Sigmoid colon (tissue), 7 donors: ENCODE measurements around the gene LHPP. TPM values are rescaled to one million over a fixed set of nuclear protein-coding genes. Genes with fewer than 3 reads are reported as not detected.

Experiments used
- DNase-seq: peaks from one replicate; pipeline ENCODE4 v3.0.0-alpha.2; 2019
- H3K27ac ChIP-seq, 4 donors: fragments of 200-600 bp; sonication (generic); one replicate each; pipeline ENCODE4 v1.5.1; 2016 to 2019; ENCODE audit warnings: mild to moderate bottlenecking in 1 of 4
- H3K27me3 ChIP-seq, 3 donors: fragments of 200-600 bp; sonication (generic); one replicate each; pipeline ENCODE4 v1.5.1; 2019; ENCODE audit warnings: mild to moderate bottlenecking in 1 of 3
- H3K36me3 ChIP-seq, 4 donors: fragments of 200-600 bp; sonication (generic); one replicate each; pipeline ENCODE4 v1.5.1; 2016 to 2019
- H3K4me1 ChIP-seq, 4 donors: fragments of 200-600 bp; sonication (generic); one replicate each; pipeline ENCODE4 v1.5.1; 2017 to 2019
- H3K4me3 ChIP-seq, 4 donors: fragments of 200-600 bp; sonication (generic); one replicate each; pipeline ENCODE4 v1.5.1; 2017 to 2019; ENCODE audit warnings: mild to moderate bottlenecking in 2 of 4, moderate library complexity in 1 of 4
- H3K9me3 ChIP-seq, 4 donors: fragments of 200-600 bp in 3 of 4; sonication (generic) in 3 of 4; one replicate each; pipeline versions ENCODE4 v1.5.1 to v1.6.1; 2013 to 2019
- EP300 ChIP-seq, 4 donors: sonication (generic); formaldehyde crosslinking; IDR thresholded peaks; one replicate each; pipeline ENCODE4 v1.6.1; 2017; ENCODE audit warnings: antibody characterized with exemption in 4 of 4
- POLR2A ChIP-seq, 2 donors: fragments of 450-650 bp; IDR thresholded peaks; one replicate each; pipeline ENCODE4 v1.6.1; 2016; ENCODE audit warnings: antibody characterized with exemption in 2 of 2, mild to moderate bottlenecking in 2 of 2, moderate library complexity in 2 of 2
- POLR2AphosphoS5 ChIP-seq, 4 donors: sonication (generic); formaldehyde crosslinking; IDR thresholded peaks; one replicate each; pipeline ENCODE4 v1.6.1; 2017; ENCODE audit warnings: antibody characterized with exemption in 4 of 4
- whole genome bisulfite sequencing, 2 donors: extraction: QIAGEN DNeasy Blood & Tissue Kit; methylation state at CpG; one replicate each; pipeline ENCODE4 v1.1.7; 2013; 5-methylcytosine and 5-hydroxymethylcytosine counted together
- intact Hi-C: fragments of 100-400 bp; cut with DNase I; formaldehyde crosslinking; loops from one replicate; pipeline ENCODE4 v1.15.1; 2023
- polyA plus RNA-seq, 3 donors: library from polyadenylated mRNA; stranded (reverse); fragments of 200-250 nt; gene quantifications; one replicate each; pipeline ENCODE4 v1.2.3, GENCODE V29; 2013
- total RNA-seq, 4 donors: library from RNA; depleted of rRNA; stranded (reverse); fragments of >200 nt; gene quantifications; one replicate each; pipeline ENCODE4 v1.1.0, GENCODE V29; 2016
- TF ChIP-seq, protein P1 (sequence below), 4 experiments: fragments of 450-650 bp in 3 of 4; fragments of 200-600 bp in 1 of 4; IDR thresholded peaks; one replicate each; pipeline ENCODE4 v1.5.1; 2016 to 2019; ENCODE audit warnings: antibody characterized with exemption in 4 of 4, mild to moderate bottlenecking in 3 of 4, moderate library complexity in 2 of 4
- donor health status: healthy with polysubstance abuse.
- donor health status: Bipolar disorder and iron deficiency.
- donor health status: healthy.

LHPP gene
- total and polyA plus RNA-seq, 7 donors, result 17.1 to 35.7 (median 20.6) TPM

DNA sequence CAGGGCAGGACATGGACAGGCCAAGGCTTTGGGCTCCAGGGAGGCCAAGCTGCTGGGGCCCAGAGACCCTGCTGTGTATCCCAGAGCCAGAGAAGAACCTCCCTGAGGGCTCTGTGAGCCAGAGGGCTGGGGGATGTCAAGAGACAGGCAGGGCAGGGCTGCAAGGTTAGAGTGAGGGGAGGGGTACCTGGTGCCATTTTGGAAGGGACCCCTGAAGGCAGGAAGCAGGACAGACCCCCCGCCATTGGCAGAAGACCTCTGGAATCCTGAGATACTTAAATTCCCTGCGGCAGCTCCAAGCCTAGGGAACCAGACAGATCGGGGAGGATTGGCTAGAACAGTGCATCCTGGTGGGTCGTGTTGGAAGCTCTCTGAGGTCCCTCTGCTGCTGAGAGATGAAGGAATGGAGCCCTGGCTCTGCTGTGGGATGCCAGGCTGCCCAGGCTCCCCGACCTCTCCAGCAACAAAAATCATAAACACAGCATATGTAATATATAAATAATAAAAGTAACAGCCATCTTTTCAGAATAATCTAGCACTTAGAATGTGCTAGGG is 75.0 kb downstream of the LHPP start:
- Histone ChIP-seq H3K9me3 (no peaks in the 10 kb centered on the region), H3K27ac (no peak overlapping the region), H3K36me3 (no peaks in the 10 kb centered on the region), H3K4me3 (no peak overlapping the region), H3K27me3 (no peaks in the 10 kb centered on the region), H3K4me1 (peaks cover 0 to 8% (median 6%) of the 10 kb centered on the region in 4 donors)
- TF ChIP-seq POLR2A (IDR thresholded peaks at IDR 0.05), result no peak
- TF ChIP-seq, protein P1, sequence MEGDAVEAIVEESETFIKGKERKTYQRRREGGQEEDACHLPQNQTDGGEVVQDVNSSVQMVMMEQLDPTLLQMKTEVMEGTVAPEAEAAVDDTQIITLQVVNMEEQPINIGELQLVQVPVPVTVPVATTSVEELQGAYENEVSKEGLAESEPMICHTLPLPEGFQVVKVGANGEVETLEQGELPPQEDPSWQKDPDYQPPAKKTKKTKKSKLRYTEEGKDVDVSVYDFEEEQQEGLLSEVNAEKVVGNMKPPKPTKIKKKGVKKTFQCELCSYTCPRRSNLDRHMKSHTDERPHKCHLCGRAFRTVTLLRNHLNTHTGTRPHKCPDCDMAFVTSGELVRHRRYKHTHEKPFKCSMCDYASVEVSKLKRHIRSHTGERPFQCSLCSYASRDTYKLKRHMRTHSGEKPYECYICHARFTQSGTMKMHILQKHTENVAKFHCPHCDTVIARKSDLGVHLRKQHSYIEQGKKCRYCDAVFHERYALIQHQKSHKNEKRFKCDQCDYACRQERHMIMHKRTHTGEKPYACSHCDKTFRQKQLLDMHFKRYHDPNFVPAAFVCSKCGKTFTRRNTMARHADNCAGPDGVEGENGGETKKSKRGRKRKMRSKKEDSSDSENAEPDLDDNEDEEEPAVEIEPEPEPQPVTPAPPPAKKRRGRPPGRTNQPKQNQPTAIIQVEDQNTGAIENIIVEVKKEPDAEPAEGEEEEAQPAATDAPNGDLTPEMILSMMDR (IDR thresholded peaks at IDR 0.05), result no peak
- no peak for TF ChIP-seq EP300 (IDR thresholded peaks at IDR 0.05)
- TF ChIP-seq POLR2AphosphoS5 (IDR thresholded peaks at IDR 0.05), result no peak
- no peak for DNase-seq
- intact Hi-C loops, result no loop called here
- 83 to 84% methylated on average over 5 of the region's 5 CpGs for WGBS, 2 donors

DNA sequence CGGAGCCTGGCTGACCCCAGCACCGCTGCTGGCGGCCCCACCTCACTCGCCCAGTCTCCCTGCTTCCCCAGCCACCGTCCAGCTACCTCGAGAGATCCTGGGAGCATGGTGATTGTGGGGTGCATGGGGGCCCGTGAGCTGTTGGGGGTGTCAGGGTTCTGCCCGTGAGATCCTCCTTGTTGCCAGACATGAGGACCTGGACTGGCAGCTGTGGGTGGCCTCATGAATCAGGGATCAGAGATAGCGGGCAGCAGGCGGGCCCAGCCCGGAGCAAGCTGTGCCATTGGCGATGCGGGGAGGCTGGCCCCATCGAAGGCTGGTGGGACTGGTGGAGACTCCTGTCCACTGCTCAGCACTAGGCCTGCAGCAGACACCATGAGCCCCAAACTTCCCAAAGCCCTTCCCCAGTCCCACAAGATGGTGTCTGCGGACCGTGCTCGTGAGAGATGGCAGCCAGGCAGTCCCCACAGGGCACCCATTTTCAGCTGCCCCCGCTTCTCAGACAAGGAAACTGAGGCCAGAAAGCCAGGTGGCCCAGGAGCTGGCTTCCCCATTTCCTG is 75.6 kb downstream of the LHPP start:
- Histone ChIP-seq H3K27ac (no peak overlapping the region), H3K4me1 (peaks cover 0 to 8% (median 6%) of the 10 kb centered on the region in 4 donors)

DNA sequence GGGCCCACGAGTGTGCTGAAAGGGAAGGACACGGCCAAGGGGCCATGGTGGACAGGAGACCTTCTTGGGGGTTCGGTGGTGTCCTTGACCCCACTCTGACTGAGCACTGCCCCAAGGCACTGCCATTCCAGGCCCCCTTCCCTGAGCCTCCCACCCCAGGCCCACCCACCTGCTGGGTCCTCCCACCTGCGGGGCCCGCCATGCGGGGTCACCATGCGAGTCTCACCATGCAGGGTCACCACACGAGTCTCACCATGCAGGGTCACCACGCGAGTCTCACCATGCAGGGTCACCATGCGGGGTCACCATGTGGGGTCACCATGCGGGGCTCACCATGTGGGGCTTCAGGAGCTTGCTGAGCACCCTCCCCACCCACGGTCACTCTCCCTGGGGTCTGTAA is 76.3 kb downstream of the LHPP start:
- intact Hi-C loops, result no loop called here

More for the DNA sequence above, 75.6 kb downstream of the LHPP start:
- WGBS, 2 donors, result 88 to 94% methylated on average over 18 of the region's 18 CpGs
- H3K4me3 ChIP-seq, result no peak overlapping the region
- H3K36me3 ChIP-seq, result no peaks in the 10 kb centered on the region
- intact Hi-C loops, result no loop called here
- H3K27me3 ChIP-seq, result no peaks in the 10 kb centered on the region
- no peak for DNase-seq
- TF ChIP-seq POLR2AphosphoS5 (IDR thresholded peaks at IDR 0.05) (no peak), POLR2A (IDR thresholded peaks at IDR 0.05) (no peak), EP300 (IDR thresholded peaks at IDR 0.05) (no peak)
- TF ChIP-seq, protein P1 (IDR thresholded peaks at IDR 0.05), result no peak
- no peaks in the 10 kb centered on the region for H3K9me3 ChIP-seq

DNA sequence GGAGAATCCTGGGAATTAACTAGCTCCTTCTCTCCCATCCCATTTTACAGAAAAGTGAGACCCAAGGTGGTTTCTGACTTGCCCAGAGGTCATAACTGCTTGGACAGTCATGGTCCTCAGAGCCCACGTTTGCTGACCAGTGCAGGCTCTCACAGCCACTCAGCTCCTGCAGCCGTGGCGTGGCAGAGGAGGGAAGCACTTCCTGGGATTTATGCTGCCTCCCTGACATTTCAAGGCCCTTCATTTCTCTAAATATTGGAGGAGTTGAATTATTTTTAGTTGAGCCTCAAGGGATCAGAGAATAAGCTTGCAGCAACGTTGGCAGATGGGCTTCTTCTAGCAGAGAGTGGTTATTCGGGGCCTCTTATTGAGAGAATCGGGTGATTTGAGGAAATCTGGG is 77.1 kb downstream of the LHPP start:
- DNase-seq, result no peak
- intact Hi-C loops, result no loop called here
- Histone ChIP-seq H3K27me3 (no peaks in the 10 kb centered on the region), H3K4me3 (no peak overlapping the region), H3K36me3 (no peaks in the 10 kb centered on the region), H3K9me3 (no peaks in the 10 kb centered on the region), H3K27ac (no peak overlapping the region), H3K4me1 (peaks cover 0 to 8% (median 6%) of the 10 kb centered on the region in 4 donors)
- TF ChIP-seq, protein P1 (IDR thresholded peaks at IDR 0.05), result no peak
- TF ChIP-seq POLR2A (IDR thresholded peaks at IDR 0.05) (no peak), POLR2AphosphoS5 (IDR thresholded peaks at IDR 0.05) (no peak), EP300 (IDR thresholded peaks at IDR 0.05) (no peak)
- WGBS, 2 donors, result 73 to 88% methylated on average over 6 of the region's 6 CpGs

More for the DNA sequence above, 76.3 kb downstream of the LHPP start:
- no peak overlapping the region for H3K4me3 ChIP-seq
- H3K36me3 ChIP-seq, result no peaks in the 10 kb centered on the region
- no peaks in the 10 kb centered on the region for H3K9me3 ChIP-seq
- H3K4me1 ChIP-seq, result peaks cover 0 to 8% (median 6%) of the 10 kb centered on the region in 4 donors
- no peaks in the 10 kb centered on the region for H3K27me3 ChIP-seq
- no peak overlapping the region for H3K27ac ChIP-seq
- no peak for DNase-seq
- WGBS, 2 donors, result 81 to 89% methylated on average over 13 of the region's 13 CpGs
- TF ChIP-seq POLR2A (IDR thresholded peaks at IDR 0.05) (no peak), EP300 (IDR thresholded peaks at IDR 0.05) (no peak), POLR2AphosphoS5 (IDR thresholded peaks at IDR 0.05) (no peak)
- TF ChIP-seq, protein P1 (IDR thresholded peaks at IDR 0.05), result no peak
